ENCODE measurements around the gene ANKRD44. TPM values are rescaled to one million over a fixed set of nuclear protein-coding genes. Genes with fewer than 3 reads are reported as not detected.

ANKRD44 gene
- total and polyA plus RNA-seq, 2 experiments from 2014 or later = 2.9 to 4.9 TPM

GRCh38 chr2:197033222-197033621, 277.4 kb downstream of the ANKRD44 start:
- Histone ChIP-seq H3K4me2 (ENCODE audit: unreplicated experiment) (no peak overlapping the region), H3K4me1 (ENCODE audit: insufficient read depth) (no peaks in the 10 kb centered on the region), H3K9ac (no peak overlapping the region), H3K27ac (no peak overlapping the region), H3K9me3 (ENCODE audit: low read depth) (no peaks in the 10 kb centered on the region), H3K9me2 (ENCODE audit: insufficient read depth) (no peaks in the 10 kb centered on the region), H3F3A (ENCODE audit: insufficient read depth) (no peaks in the 10 kb centered on the region), H3K4me3 (no peak overlapping the region), H3K36me3 (ENCODE audit: low read depth) (no peaks in the 10 kb centered on the region), H2AFZ (no peak overlapping the region), H3K79me2 (ENCODE audit: insufficient read depth) (no peaks in the 10 kb centered on the region), H3K27me3 (replicated peaks; ENCODE audit: insufficient read depth) (no peaks in the 10 kb centered on the region), H4K20me1 (ENCODE audit: insufficient read depth) (no peaks in the 10 kb centered on the region)
- DNase-seq = peak; percentile 26
- WGBS, 2 experiments (ENCODE audit: low coverage in 1 of 2, low lambda C conversion rate in 2 of 2, missing lambda C conversion rate in 2 of 2) = 8 to 13% methylated on average over 2 of the region's 2 CpGs
- TF ChIP-seq EZH2 (IDR thresholded peaks at IDR 0.05; ENCODE audit: insufficient read depth, poor library complexity, severe bottlenecking) (no peak), EZH2phosphoT487 (IDR thresholded peaks at IDR 0.05; ENCODE audit: insufficient read depth, low read depth) (no peak)
- in situ Hi-C loops (cut with MboI) = no loop called here

DNA sequence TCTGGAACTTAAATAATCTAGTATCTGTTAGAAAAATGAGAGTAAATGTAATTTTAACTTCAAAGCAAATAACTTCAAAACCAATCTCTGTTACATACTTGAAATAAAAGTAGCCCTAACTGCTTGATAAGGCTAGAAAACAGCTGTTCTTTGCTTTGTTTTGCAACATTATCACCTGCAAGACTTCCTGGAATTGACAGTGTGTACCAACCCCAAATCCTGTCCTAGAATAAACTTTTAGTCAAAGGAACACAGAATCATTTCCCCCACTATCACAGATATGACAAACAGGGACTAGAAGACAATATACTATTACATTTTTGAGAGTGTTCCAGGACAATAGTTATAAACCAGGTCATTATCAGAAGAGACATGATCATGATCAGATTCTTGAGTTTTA, 278.8 kb downstream of the ANKRD44 start:
- H3K79me2 ChIP-seq (ENCODE audit: insufficient read depth) = no peaks in the 10 kb centered on the region
- DNase-seq = no peak
- in situ Hi-C loops (cut with MboI) = no loop called here
- H3K36me3 ChIP-seq (ENCODE audit: low read depth) = no peaks in the 10 kb centered on the region
- H4K20me1 ChIP-seq (ENCODE audit: insufficient read depth) = no peaks in the 10 kb centered on the region
- no peaks in the 10 kb centered on the region for H3K9me2 ChIP-seq (ENCODE audit: insufficient read depth)
- no peak overlapping the region for H2AFZ ChIP-seq
- no peaks in the 10 kb centered on the region for H3F3A ChIP-seq (ENCODE audit: insufficient read depth)
- no peak overlapping the region for H3K9ac ChIP-seq
- H3K27me3 ChIP-seq (replicated peaks; ENCODE audit: insufficient read depth) = no peaks in the 10 kb centered on the region
- no peak overlapping the region for H3K4me3 ChIP-seq
- H3K4me1 ChIP-seq (ENCODE audit: insufficient read depth) = no peaks in the 10 kb centered on the region
- no peak overlapping the region for H3K4me2 ChIP-seq (ENCODE audit: unreplicated experiment)
- TF ChIP-seq EZH2 (IDR thresholded peaks at IDR 0.05; ENCODE audit: insufficient read depth, poor library complexity, severe bottlenecking) (no peak), EZH2phosphoT487 (IDR thresholded peaks at IDR 0.05; ENCODE audit: insufficient read depth, low read depth) (no peak)
- no peaks in the 10 kb centered on the region for H3K9me3 ChIP-seq (ENCODE audit: low read depth)
- H3K27ac ChIP-seq = no peak overlapping the region

DNA sequence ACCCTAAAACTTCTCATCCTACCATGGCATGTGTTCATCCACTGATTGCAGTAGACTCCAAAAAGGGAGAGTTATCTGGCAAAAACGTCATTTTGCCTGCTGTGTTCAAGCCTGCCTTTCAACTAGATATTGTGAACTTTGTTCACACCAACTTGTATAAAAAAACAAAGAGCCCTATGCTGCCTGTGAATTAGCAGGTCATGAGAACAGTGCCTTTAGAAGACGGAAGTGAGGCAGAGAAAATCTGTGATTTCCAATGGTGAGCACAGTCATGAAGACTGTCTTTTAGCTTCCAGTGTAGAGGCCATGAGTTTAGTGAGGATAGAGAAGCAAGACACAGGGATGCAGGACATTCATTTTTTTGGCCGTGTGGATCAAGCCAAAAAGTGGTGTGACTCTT, 280.5 kb downstream of the ANKRD44 start:
- H3K4me2 ChIP-seq (ENCODE audit: unreplicated experiment) = no peak overlapping the region
- no peak overlapping the region for H2AFZ ChIP-seq
- no peaks in the 10 kb centered on the region for H3K9me2 ChIP-seq (ENCODE audit: insufficient read depth)
- in situ Hi-C loops (cut with MboI) = no loop called here
- no peaks in the 10 kb centered on the region for H3K36me3 ChIP-seq (ENCODE audit: low read depth)
- no peak for DNase-seq
- H3F3A ChIP-seq (ENCODE audit: insufficient read depth) = no peaks in the 10 kb centered on the region
- no peak overlapping the region for H3K27ac ChIP-seq
- H3K79me2 ChIP-seq (ENCODE audit: insufficient read depth) = no peaks in the 10 kb centered on the region
- H3K4me1 ChIP-seq (ENCODE audit: insufficient read depth) = no peaks in the 10 kb centered on the region
- H3K27me3 ChIP-seq (replicated peaks; ENCODE audit: insufficient read depth) = no peaks in the 10 kb centered on the region
- no peaks in the 10 kb centered on the region for H4K20me1 ChIP-seq (ENCODE audit: insufficient read depth)
- TF ChIP-seq EZH2 (IDR thresholded peaks at IDR 0.05; ENCODE audit: insufficient read depth, poor library complexity, severe bottlenecking) (no peak), EZH2phosphoT487 (IDR thresholded peaks at IDR 0.05; ENCODE audit: insufficient read depth, low read depth) (no peak)
- WGBS, 2 experiments (ENCODE audit: low coverage in 1 of 2, low lambda C conversion rate in 2 of 2, missing lambda C conversion rate in 2 of 2) = 66 to 73% methylated on average over 3 of the region's 3 CpGs
- no peak overlapping the region for H3K4me3 ChIP-seq
- H3K9ac ChIP-seq = no peak overlapping the region
- no peaks in the 10 kb centered on the region for H3K9me3 ChIP-seq (ENCODE audit: low read depth)

DNA sequence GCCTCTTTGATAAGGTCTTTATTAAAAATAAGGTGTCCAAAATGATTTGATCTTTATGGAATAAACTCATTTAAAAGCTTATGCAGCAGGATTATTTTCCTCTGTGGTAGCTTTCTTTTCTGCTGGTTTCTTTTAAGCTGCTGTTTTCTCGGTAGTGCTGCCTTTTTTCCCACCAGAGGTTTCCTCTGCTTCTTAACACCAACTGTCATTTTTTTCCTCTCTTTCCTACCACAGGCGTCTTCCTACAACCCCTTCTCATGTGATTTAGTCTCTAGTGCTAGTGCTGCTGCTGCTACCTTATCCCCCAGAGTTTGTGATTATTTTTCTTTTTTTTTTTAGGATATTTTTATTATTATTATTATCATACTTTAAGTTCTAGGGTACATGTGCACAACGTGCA, 281.9 kb downstream of the ANKRD44 start:
- Histone ChIP-seq H3K79me2 (ENCODE audit: insufficient read depth) (no peaks in the 10 kb centered on the region), H3K9ac (no peak overlapping the region), H3K27ac (no peak overlapping the region), H3F3A (ENCODE audit: insufficient read depth) (no peaks in the 10 kb centered on the region), H3K4me3 (no peak overlapping the region), H3K27me3 (replicated peaks; ENCODE audit: insufficient read depth) (no peaks in the 10 kb centered on the region), H3K36me3 (ENCODE audit: low read depth) (no peaks in the 10 kb centered on the region), H2AFZ (no peak overlapping the region), H4K20me1 (ENCODE audit: insufficient read depth) (no peaks in the 10 kb centered on the region), H3K9me3 (ENCODE audit: low read depth) (no peaks in the 10 kb centered on the region), H3K9me2 (ENCODE audit: insufficient read depth) (no peaks in the 10 kb centered on the region), H3K4me2 (ENCODE audit: unreplicated experiment) (no peak overlapping the region), H3K4me1 (ENCODE audit: insufficient read depth) (no peaks in the 10 kb centered on the region)
- TF ChIP-seq EZH2 (IDR thresholded peaks at IDR 0.05; ENCODE audit: insufficient read depth, poor library complexity, severe bottlenecking) (no peak), EZH2phosphoT487 (IDR thresholded peaks at IDR 0.05; ENCODE audit: insufficient read depth, low read depth) (no peak)
- DNase-seq = no peak
- in situ Hi-C loops (cut with MboI) = no loop called here
- WGBS, 2 experiments (ENCODE audit: low coverage in 1 of 2, low lambda C conversion rate in 2 of 2, missing lambda C conversion rate in 2 of 2) = 93% methylated on average over 3 of the region's 3 CpGs

GRCh38 chr2:197028230-197028629, 282.4 kb downstream of the ANKRD44 start:
- H4K20me1 ChIP-seq (ENCODE audit: insufficient read depth) = no peaks in the 10 kb centered on the region
- H2AFZ ChIP-seq = no peak overlapping the region
- no peaks in the 10 kb centered on the region for H3K27me3 ChIP-seq (replicated peaks; ENCODE audit: insufficient read depth)
- H3F3A ChIP-seq (ENCODE audit: insufficient read depth) = no peaks in the 10 kb centered on the region
- TF ChIP-seq EZH2phosphoT487 (IDR thresholded peaks at IDR 0.05; ENCODE audit: insufficient read depth, low read depth) = no peak
- H3K4me2 ChIP-seq (ENCODE audit: unreplicated experiment) = no peak overlapping the region
- H3K4me1 ChIP-seq (ENCODE audit: insufficient read depth) = no peaks in the 10 kb centered on the region
- no peak overlapping the region for H3K9ac ChIP-seq
- H3K79me2 ChIP-seq (ENCODE audit: insufficient read depth) = no peaks in the 10 kb centered on the region
- 56 to 68% methylated on average over 4 of the region's 4 CpGs for WGBS, 2 experiments (ENCODE audit: low coverage in 1 of 2, low lambda C conversion rate in 2 of 2, missing lambda C conversion rate in 2 of 2)
- H3K4me3 ChIP-seq = no peak overlapping the region
- peak; percentile 38 for DNase-seq
- H3K27ac ChIP-seq = no peak overlapping the region
- no peaks in the 10 kb centered on the region for H3K9me2 ChIP-seq (ENCODE audit: insufficient read depth)
- no peaks in the 10 kb centered on the region for H3K9me3 ChIP-seq (ENCODE audit: low read depth)
- H3K36me3 ChIP-seq (ENCODE audit: low read depth) = no peaks in the 10 kb centered on the region
- in situ Hi-C loops (cut with MboI) = no loop called here
